Prostate gland (tissue), 2 donors: ENCODE measurements around the gene ALPK3.

Experiments used
- POLR2A ChIP-seq: fragments of 450-650 bp; IDR thresholded peaks from one replicate; pipeline ENCODE4 v1.6.1; 2016; ENCODE audit warnings: antibody characterized with exemption, mild to moderate bottlenecking
- POLR2AphosphoS5 ChIP-seq: sonication (generic); formaldehyde crosslinking; IDR thresholded peaks from one replicate; pipeline ENCODE4 v1.6.1; 2017; ENCODE audit warnings: antibody characterized with exemption
- TF ChIP-seq, protein P1 (sequence below), 4 experiments: fragments of 200-600 bp in 2 of 4; fragments of 450-650 bp in 2 of 4; sonication (generic) in 2 of 4; IDR thresholded peaks; 1 replicate in 3 of 4; 2 replicates in 1 of 4; pipeline ENCODE4 v1.5.1; 2016 to 2019; ENCODE audit warnings: antibody characterized with exemption in 4 of 4, mild to moderate bottlenecking in 2 of 4, moderate library complexity in 2 of 4

GRCh38 chr15:84905016-84905916 is 88.1 kb downstream of the ALPK3 start:
- TF ChIP-seq, protein P1, sequence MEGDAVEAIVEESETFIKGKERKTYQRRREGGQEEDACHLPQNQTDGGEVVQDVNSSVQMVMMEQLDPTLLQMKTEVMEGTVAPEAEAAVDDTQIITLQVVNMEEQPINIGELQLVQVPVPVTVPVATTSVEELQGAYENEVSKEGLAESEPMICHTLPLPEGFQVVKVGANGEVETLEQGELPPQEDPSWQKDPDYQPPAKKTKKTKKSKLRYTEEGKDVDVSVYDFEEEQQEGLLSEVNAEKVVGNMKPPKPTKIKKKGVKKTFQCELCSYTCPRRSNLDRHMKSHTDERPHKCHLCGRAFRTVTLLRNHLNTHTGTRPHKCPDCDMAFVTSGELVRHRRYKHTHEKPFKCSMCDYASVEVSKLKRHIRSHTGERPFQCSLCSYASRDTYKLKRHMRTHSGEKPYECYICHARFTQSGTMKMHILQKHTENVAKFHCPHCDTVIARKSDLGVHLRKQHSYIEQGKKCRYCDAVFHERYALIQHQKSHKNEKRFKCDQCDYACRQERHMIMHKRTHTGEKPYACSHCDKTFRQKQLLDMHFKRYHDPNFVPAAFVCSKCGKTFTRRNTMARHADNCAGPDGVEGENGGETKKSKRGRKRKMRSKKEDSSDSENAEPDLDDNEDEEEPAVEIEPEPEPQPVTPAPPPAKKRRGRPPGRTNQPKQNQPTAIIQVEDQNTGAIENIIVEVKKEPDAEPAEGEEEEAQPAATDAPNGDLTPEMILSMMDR (IDR thresholded peaks at IDR 0.05) = no peak
- TF ChIP-seq POLR2A (no peak), POLR2AphosphoS5 (no peak)
